ENCODE data around the gene SLC22A8. TPM values are rescaled to one million over a fixed set of nuclear protein-coding genes. Genes with fewer than 3 reads are reported as not detected.

Gene SLC22A8
- total RNA-seq, 2 donors from 2014 or later, result not detected

DNA sequence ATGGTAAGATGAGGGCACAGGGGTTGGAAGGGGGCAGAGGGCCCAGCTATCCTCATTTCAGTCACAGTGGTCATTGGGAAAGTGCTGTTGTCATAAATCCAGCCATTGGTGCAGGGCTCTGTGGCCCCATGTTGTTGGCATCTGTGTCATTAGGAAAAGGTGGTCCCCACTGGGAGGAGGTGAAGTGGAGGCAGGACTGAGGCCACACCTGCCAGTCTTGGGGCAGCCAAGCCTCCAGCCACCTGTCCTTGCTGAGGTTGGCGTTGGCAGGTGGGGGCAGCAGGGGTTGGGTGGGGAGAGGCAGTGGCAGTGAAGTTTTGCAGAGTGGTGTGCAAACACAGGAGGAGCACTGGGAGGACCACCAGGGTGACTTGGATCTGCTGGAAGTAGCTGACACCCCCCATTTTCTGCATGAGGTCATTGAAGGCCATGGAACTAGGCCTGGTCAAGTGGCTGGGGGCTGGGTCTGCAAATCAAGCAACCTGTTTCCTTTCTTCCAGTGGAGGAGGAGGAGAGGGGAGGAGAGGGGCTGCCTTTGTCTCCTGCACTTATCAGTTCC lies 56.1 kb downstream of the SLC22A8 start:
- H3K9me3 ChIP-seq, result no peaks in the 10 kb centered on the region
- H3K4me3 ChIP-seq, result no peak overlapping the region
- H3K27ac ChIP-seq, result no peak overlapping the region
- WGBS, 2 donors, result 71 to 100% methylated on average over 1 of the region's 1 CpG
- TF ChIP-seq, protein P1, sequence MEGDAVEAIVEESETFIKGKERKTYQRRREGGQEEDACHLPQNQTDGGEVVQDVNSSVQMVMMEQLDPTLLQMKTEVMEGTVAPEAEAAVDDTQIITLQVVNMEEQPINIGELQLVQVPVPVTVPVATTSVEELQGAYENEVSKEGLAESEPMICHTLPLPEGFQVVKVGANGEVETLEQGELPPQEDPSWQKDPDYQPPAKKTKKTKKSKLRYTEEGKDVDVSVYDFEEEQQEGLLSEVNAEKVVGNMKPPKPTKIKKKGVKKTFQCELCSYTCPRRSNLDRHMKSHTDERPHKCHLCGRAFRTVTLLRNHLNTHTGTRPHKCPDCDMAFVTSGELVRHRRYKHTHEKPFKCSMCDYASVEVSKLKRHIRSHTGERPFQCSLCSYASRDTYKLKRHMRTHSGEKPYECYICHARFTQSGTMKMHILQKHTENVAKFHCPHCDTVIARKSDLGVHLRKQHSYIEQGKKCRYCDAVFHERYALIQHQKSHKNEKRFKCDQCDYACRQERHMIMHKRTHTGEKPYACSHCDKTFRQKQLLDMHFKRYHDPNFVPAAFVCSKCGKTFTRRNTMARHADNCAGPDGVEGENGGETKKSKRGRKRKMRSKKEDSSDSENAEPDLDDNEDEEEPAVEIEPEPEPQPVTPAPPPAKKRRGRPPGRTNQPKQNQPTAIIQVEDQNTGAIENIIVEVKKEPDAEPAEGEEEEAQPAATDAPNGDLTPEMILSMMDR (IDR thresholded peaks at IDR 0.05), result no peak
- no peak for TF ChIP-seq POLR2A (IDR thresholded peaks at IDR 0.05)
- no peaks in the 10 kb centered on the region for H3K36me3 ChIP-seq (replicated peaks in 1 of 2; ENCODE audit: insufficient read depth in 1 of 2, low read depth in 2 of 2)
- H3K27me3 ChIP-seq, result no peaks in the 10 kb centered on the region
- ATAC-seq, result no peak
- DNase-seq, result no peak
- peaks cover 10% of the 10 kb centered on the region for H3K4me1 ChIP-seq
- intact Hi-C loops (cut with DNase I), result no loop called here

DNA sequence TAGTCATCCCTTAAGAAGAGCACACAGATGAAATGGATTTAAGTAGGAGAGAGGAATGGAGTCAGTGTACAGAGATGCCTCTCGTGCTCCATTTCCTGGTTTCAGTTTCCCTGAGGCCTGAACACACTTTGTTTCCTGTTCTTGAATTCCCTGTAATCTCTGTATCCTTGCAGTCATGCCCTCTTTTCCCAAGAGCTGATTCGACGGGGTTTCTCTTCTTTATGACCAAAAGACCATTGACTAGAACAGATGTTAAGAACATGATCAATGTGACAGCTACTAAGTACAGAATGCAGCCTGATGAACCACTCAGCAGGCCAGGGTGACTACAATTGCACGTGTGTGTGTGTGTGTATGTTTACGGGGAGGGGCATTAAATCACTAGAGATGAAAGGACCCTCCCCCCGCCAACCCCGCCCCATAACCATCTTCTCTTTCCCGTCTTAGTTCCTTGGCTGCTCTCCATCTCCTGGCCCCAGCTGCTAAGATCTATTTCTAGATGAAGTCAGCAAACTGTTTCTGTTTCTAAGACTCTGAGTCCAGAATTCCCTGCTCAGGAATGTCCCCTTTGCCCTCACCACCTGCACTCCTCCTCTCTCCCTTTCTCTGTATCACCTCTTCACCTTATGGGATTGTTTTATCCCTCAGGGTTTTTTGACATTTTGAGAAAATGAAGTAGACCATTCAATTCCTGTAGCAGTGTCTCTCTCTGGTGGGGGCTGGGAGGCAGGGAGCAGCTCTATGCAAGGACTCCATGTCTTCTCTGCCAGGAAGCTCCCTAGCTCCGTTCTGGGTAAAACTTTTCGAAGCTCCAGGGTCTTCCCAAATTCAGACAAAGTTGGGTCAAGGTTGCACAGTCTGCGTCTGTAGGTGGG lies 56.9 kb downstream of the SLC22A8 start:
- Histone ChIP-seq H3K4me3 (no peak overlapping the region), H3K36me3 (replicated peaks in 1 of 2; ENCODE audit: insufficient read depth in 1 of 2, low read depth in 2 of 2) (no peaks in the 10 kb centered on the region), H3K27ac (no peak overlapping the region), H3K9me3 (no peaks in the 10 kb centered on the region), H3K4me1 (peaks cover 5% of the 10 kb centered on the region), H3K27me3 (no peaks in the 10 kb centered on the region)
- 55 to 70% methylated on average over 11 of the region's 11 CpGs for WGBS, 2 donors
- DNase-seq (peak in 1 of 4 donors; percentile 7), ATAC-seq (no peak)
- intact Hi-C loops (cut with DNase I), result no loop called here
- TF ChIP-seq POLR2A (IDR thresholded peaks at IDR 0.05), result no peak
- TF ChIP-seq, protein P1 (IDR thresholded peaks at IDR 0.05), result no peak

DNA sequence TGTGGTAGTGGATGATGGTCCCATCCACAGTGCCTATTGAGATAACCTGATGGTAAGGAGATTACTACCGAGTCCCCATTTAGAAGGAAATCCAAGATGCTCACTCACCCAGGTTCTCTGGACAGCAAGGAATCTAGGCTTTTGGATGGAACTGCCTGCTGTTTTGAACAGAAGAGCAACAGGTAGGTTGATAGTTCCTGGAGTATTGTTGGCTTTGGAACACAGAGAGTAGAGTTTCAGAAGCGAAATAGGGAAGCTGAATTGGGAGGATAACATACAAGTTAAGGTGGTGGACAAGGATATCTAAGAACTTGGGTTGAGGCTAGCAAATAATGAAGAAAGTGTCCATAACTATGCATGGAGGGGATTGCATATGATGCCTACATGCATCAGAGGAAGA lies 58.5 kb downstream of the SLC22A8 start:
- DNase-seq (no peak), ATAC-seq (no peak)
- H3K4me3 ChIP-seq, result no peak overlapping the region
- no peak overlapping the region for H3K27ac ChIP-seq
- WGBS, 2 donors, result 85 to 95% methylated on average over 2 of the region's 2 CpGs
- no peaks in the 10 kb centered on the region for H3K36me3 ChIP-seq (replicated peaks in 1 of 2; ENCODE audit: insufficient read depth in 1 of 2, low read depth in 2 of 2)
- H3K9me3 ChIP-seq, result no peaks in the 10 kb centered on the region
- intact Hi-C loops (cut with DNase I), result no loop called here
- TF ChIP-seq, protein P1 (IDR thresholded peaks at IDR 0.05), result no peak
- no peak for TF ChIP-seq POLR2A (IDR thresholded peaks at IDR 0.05)
- no peaks in the 10 kb centered on the region for H3K4me1 ChIP-seq
- no peaks in the 10 kb centered on the region for H3K27me3 ChIP-seq

DNA sequence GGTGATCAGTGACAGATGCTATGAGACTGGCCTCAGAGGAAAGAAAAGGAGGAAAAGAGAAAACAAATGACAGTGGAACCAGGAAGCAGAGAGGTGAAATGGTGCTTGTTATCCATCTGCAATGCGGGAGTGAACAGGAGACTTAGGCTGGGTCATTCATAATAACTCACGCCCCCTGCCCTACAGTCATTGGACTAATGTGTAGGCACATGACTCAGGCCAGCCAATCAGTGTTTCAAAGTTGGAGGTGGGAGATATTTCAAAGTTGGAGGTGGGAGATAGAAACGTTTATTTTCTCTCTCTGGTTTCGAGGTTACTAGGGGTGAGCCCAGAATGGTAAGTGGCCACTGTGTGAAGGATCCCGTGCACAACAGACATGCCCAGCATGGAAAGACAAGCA lies 61.2 kb downstream of the SLC22A8 start:
- WGBS, 2 donors, result 70 to 79% methylated on average over 5 of the region's 5 CpGs
- H3K4me3 ChIP-seq, result no peak overlapping the region
- no peaks in the 10 kb centered on the region for H3K27me3 ChIP-seq
- DNase-seq (no peak), ATAC-seq (no peak)
- no peaks in the 10 kb centered on the region for H3K36me3 ChIP-seq (replicated peaks in 1 of 2; ENCODE audit: insufficient read depth in 1 of 2, low read depth in 2 of 2)
- no peak overlapping the region for H3K27ac ChIP-seq
- intact Hi-C loops (cut with DNase I), result no loop called here
- TF ChIP-seq, protein P1 (IDR thresholded peaks at IDR 0.05), result no peak
- no peak for TF ChIP-seq POLR2A (IDR thresholded peaks at IDR 0.05)
- no peaks in the 10 kb centered on the region for H3K4me1 ChIP-seq
- no peaks in the 10 kb centered on the region for H3K9me3 ChIP-seq

All from body of pancreas (tissue), 4 donors.